Activated B cell treated with CpG ODN at 0.5 μM for 24 hours (primary cell): Measurements from ENCODE around the gene MUCL3. TPM values are rescaled to one million over a fixed set of nuclear protein-coding genes. Genes with fewer than 3 reads are reported as not detected.

ENCODE experiments used
- ATAC-seq: fragments of 200-7000 bp; cut with Tn5 transposase; one replicate; pipeline ENCODE4 v1.10.0; 2021; ENCODE audit warnings: low read depth, mild to moderate bottlenecking, moderate library complexity
- CTCF ChIA-PET: fragments of 350-600 bp; sonication (Branson Sonifier 250); formaldehyde crosslinking; loops from one replicate; lab custom pipeline; 2021; ENCODE audit warnings: antibody characterized with exemption; lab: Charles Lee
- POLR2A ChIA-PET: fragments of 350-600 bp; sonication (Branson Sonifier 250); formaldehyde crosslinking; loops from one replicate; lab custom pipeline; 2021; ENCODE audit warnings: antibody characterized with exemption; lab: Charles Lee
- DNase-seq: peaks from one replicate; pipeline ENCODE4 v3.0.0; 2022
- H3K27ac Mint-ChIP-seq: one replicate; pipeline ENCODE4 v1.8.0; 2020; ENCODE audit warnings: mixed read lengths
- H3K27me3 Mint-ChIP-seq: one replicate; pipeline ENCODE4 v1.8.0; 2021; ENCODE audit warnings: mixed read lengths
- H3K36me3 Mint-ChIP-seq: one replicate; pipeline ENCODE4 v1.8.0; 2021; ENCODE audit warnings: low read depth, mixed read lengths
- H3K4me1 Mint-ChIP-seq: one replicate; pipeline ENCODE4 v1.8.0; 2021; ENCODE audit warnings: mixed read lengths
- H3K4me3 Mint-ChIP-seq: one replicate; pipeline ENCODE4 v1.8.0; 2020; ENCODE audit warnings: mild to moderate bottlenecking, mixed read lengths
- H3K9me3 Mint-ChIP-seq: one replicate; pipeline ENCODE4 v1.8.0; 2020; ENCODE audit warnings: mixed read lengths
- CTCF ChIP-seq: fragments of 200-600 bp; IDR thresholded peaks from one replicate; pipeline ENCODE4 v1.8.0; 2022; ENCODE audit warnings: antibody characterized with exemption, mild to moderate bottlenecking
- intact Hi-C: fragments of 100-400 bp; cut with micrococcal nuclease; formaldehyde crosslinking; loops from one replicate; pipeline ENCODE4 v1.15.1; 2024
- total RNA-seq: library from RNA; stranded (reverse); gene quantifications from 2 replicates; pipeline ENCODE4 v1.2.3, GENCODE V29; 2022

The MUCL3 gene
- total RNA-seq, 1 donor from 2014 or later, result not detected

DNA sequence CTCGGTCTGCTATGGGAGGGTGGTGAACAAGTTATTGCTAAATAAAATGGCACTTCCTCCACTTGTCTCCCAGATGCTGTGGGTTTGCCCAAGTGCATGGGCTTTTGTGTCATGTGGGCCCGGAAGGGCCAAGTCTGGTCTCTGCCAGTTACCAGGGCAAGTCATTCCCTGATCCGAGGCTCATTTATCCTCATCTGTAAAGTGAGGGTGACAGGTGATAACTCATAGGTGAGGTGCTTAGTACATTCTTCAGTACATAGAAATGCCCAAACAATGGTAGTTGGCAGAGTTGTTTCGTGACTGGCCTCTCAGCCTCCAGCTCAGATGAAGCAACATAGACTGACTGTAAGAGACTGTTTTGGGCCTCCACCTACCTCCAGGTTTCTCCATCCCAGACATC is 2.0 kb upstream of the MUCL3 start:
- DNase-seq (no peak), ATAC-seq (no peak)
- TF ChIP-seq CTCF, result no peak
- intact Hi-C loops, result no loop called here
- H3K27ac Mint-ChIP-seq, result no peak overlapping the region
- peaks cover 39% of the 10 kb centered on the region for H3K27me3 Mint-ChIP-seq
- no peak overlapping the region for H3K4me3 Mint-ChIP-seq
- CTCF ChIA-PET, result no interaction called here
- H3K9me3 Mint-ChIP-seq, result no peaks in the 10 kb centered on the region
- no peaks in the 10 kb centered on the region for H3K36me3 Mint-ChIP-seq
- peaks cover 4% of the 10 kb centered on the region for H3K4me1 Mint-ChIP-seq
- POLR2A ChIA-PET, result no interaction called here

GRCh38 chr6:30939473-30939872 is 1.3 kb upstream of the MUCL3 start:
- intact Hi-C loops, result no loop called here
- Mint-ChIP-seq H3K4me3 (no peak overlapping the region), H3K4me1 (peaks cover 4% of the 10 kb centered on the region), H3K36me3 (no peaks in the 10 kb centered on the region), H3K9me3 (no peaks in the 10 kb centered on the region), H3K27me3 (peaks cover 42% of the 10 kb centered on the region), H3K27ac (no peak overlapping the region)
- CTCF ChIA-PET, result no interaction called here
- POLR2A ChIA-PET, result no interaction called here
- ATAC-seq (no peak), DNase-seq (no peak)
- no peak for TF ChIP-seq CTCF

GRCh38 chr6:30942338-30943060 is 1.7 kb downstream of the MUCL3 start:
- POLR2A ChIA-PET, result no interaction called here

DNA sequence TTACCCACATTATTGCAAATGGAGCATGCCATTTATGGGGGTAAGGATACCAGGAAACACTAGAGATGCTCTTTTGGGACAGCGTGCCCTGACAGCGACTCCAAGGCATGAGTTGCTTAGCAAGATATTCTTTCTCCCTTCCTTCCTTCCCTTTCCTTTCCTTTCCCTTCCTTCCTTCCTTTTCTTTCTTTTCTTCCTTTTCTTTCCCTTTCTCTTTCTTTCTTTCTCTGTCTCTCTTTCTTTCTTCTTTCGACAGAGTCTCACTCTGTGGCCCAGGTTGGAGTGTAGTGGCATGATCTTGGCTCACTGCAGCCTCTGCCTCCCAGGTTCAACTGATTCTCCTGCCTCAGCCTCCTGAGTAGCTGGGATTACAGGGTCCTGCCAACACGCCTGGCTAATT is 3.3 kb downstream of the MUCL3 start:
- POLR2A ChIA-PET, result no interaction called here
- Mint-ChIP-seq H3K27me3 (peaks cover 59% of the 10 kb centered on the region), H3K4me1 (peaks cover 4% of the 10 kb centered on the region), H3K9me3 (no peaks in the 10 kb centered on the region), H3K27ac (no peak overlapping the region), H3K4me3 (no peak overlapping the region), H3K36me3 (no peaks in the 10 kb centered on the region)
- intact Hi-C loops, result no loop called here
- TF ChIP-seq CTCF, result no peak
- ATAC-seq, result no peak
- CTCF ChIA-PET, result no interaction called here
- no peak for DNase-seq

More at GRCh38 chr6:30942338-30943060, 1.7 kb downstream of the MUCL3 start:
- Mint-ChIP-seq H3K4me1 (peaks cover 4% of the 10 kb centered on the region), H3K27ac (no peak overlapping the region), H3K9me3 (no peaks in the 10 kb centered on the region), H3K4me3 (no peak overlapping the region), H3K36me3 (no peaks in the 10 kb centered on the region), H3K27me3 (peaks cover 49% of the 10 kb centered on the region)
- DNase-seq, result no peak
- intact Hi-C loops, result no loop called here
- CTCF ChIA-PET, result no interaction called here
- TF ChIP-seq CTCF, result no peak
- no peak for ATAC-seq

GRCh38 chr6:30945281-30945680 is 4.5 kb downstream of the MUCL3 start:
- no peak for TF ChIP-seq CTCF
- CTCF ChIA-PET, result no interaction called here
- Mint-ChIP-seq H3K27ac (no peak overlapping the region), H3K4me1 (peaks cover 4% of the 10 kb centered on the region), H3K36me3 (no peaks in the 10 kb centered on the region), H3K9me3 (no peaks in the 10 kb centered on the region), H3K4me3 (no peak overlapping the region), H3K27me3 (peaks cover 59% of the 10 kb centered on the region)
- ATAC-seq (no peak), DNase-seq (no peak)
- intact Hi-C loops, result no loop called here
- POLR2A ChIA-PET, result no interaction called here
